IPS-15b (cell line): ENCODE measurements around the gene OLFML2B.
"Not testable (repeated sequence)": the region's sequence is repeated elsewhere in the genome, so short reads cannot be mapped to it uniquely, and the experiment has no call there.

Source experiments
- H3K27me3 ChIP-seq: one replicate; pipeline ENCODE4 v1.6.1; 2013; ENCODE audit warnings: low read length; ENCODE audit not compliant: control insufficient read depth, insufficient read depth
- H3K36me3 ChIP-seq: one replicate; pipeline ENCODE4 v1.6.1; 2013; ENCODE audit warnings: low read length; ENCODE audit not compliant: control insufficient read depth, insufficient read depth
- H3K4me1 ChIP-seq: one replicate; pipeline ENCODE4 v1.6.1; 2013; ENCODE audit warnings: mild to moderate bottlenecking, low read length; ENCODE audit not compliant: control insufficient read depth, insufficient read depth
- H3K4me3 ChIP-seq: one replicate; pipeline ENCODE4 v1.5.1; 2013; ENCODE audit warnings: low read depth, low read length
- H3K9ac ChIP-seq: one replicate; pipeline ENCODE4 v1.6.1; 2013; ENCODE audit warnings: low read depth, mild to moderate bottlenecking, low read length
- H3K9me3 ChIP-seq: one replicate; pipeline ENCODE4 v1.6.1; 2013; ENCODE audit warnings: mild to moderate bottlenecking, low read length; ENCODE audit not compliant: control insufficient read depth, insufficient read depth

OLFML2B gene

GRCh38 chr1:162059721-162060120, 36.1 kb upstream of the OLFML2B start:
- H3K36me3 ChIP-seq = no peaks in the 10 kb centered on the region
- H3K4me3 ChIP-seq = no peak overlapping the region
- H3K9ac ChIP-seq = no peak overlapping the region
- H3K9me3 ChIP-seq = no peaks in the 10 kb centered on the region
- peaks cover 2% of the 10 kb centered on the region for H3K4me1 ChIP-seq
- no peaks in the 10 kb centered on the region for H3K27me3 ChIP-seq

GRCh38 chr1:162056579-162056978, 32.9 kb upstream of the OLFML2B start:
- Histone ChIP-seq H3K36me3 (no peaks in the 10 kb centered on the region), H3K4me3 (no peak overlapping the region), H3K4me1 (no peaks in the 10 kb centered on the region), H3K27me3 (no peaks in the 10 kb centered on the region), H3K9me3 (no peaks in the 10 kb centered on the region), H3K9ac (no peak overlapping the region)

DNA sequence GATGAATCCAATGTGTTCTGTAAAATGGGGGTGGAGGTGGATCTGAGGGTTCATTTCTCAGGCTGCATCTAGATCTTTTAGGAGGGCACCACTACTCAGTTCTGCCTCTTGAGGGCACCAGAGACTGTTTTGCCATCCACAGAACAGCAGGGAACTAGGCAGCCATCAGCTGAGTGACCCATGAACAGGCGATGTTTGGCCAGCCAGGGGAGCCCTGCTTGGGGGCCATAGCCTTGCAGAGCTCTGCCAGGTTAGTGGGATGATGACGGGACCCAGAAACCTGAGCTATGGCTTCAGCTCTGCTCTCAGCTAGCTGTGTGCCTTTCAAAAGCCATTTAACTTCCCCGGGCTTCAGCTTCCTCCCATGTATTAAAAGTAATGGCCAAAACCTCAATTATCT, 32.4 kb upstream of the OLFML2B start:
- no peaks in the 10 kb centered on the region for H3K27me3 ChIP-seq
- no peaks in the 10 kb centered on the region for H3K36me3 ChIP-seq
- no peaks in the 10 kb centered on the region for H3K4me1 ChIP-seq
- H3K9ac ChIP-seq = no peak overlapping the region
- H3K9me3 ChIP-seq = no peaks in the 10 kb centered on the region
- H3K4me3 ChIP-seq = no peak overlapping the region

DNA sequence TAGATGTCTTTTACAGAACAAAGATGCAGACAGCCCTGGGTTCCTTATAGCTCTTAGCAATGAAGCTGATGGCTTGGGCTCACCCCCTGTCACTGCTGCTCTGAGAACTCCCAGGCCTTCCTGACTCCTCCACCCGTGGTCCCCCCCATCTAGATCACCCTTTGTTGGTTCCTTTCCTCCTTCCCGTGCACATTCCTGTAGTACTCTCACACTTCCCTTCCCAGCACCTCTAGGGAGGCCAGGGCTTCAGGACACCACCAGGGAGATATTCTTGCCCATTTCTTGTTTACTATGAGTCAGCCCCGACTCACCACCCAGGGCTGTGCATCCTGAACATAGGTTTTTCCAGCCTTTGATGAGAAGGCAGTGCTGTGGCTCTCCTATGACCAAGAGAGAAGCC, 31.4 kb upstream of the OLFML2B start:
- Histone ChIP-seq H3K27me3 (no peaks in the 10 kb centered on the region), H3K4me1 (no peaks in the 10 kb centered on the region), H3K9me3 (no peaks in the 10 kb centered on the region), H3K36me3 (no peaks in the 10 kb centered on the region), H3K9ac (no peak overlapping the region), H3K4me3 (no peak overlapping the region)

GRCh38 chr1:162053949-162054348, 30.3 kb upstream of the OLFML2B start:
- not testable (repeated sequence) for H3K9me3 ChIP-seq, H3K36me3 ChIP-seq, H3K27me3 ChIP-seq, H3K4me1 ChIP-seq, H3K4me3 ChIP-seq, H3K9ac ChIP-seq

- H3K9ac ChIP-seq = no peak overlapping the region
- H3K36me3 ChIP-seq = no peaks in the 10 kb centered on the region
- H3K9me3 ChIP-seq = no peaks in the 10 kb centered on the region
- no peak overlapping the region for H3K4me3 ChIP-seq
- H3K4me1 ChIP-seq = no peaks in the 10 kb centered on the region
- no peaks in the 10 kb centered on the region for H3K27me3 ChIP-seq
These were observed 23.3 kb upstream of the OLFML2B start for GRCh38 chr1:162046921-162047320.

- H3K9me3 ChIP-seq = no peaks in the 10 kb centered on the region
- H3K36me3 ChIP-seq = no peaks in the 10 kb centered on the region
- no peak overlapping the region for H3K9ac ChIP-seq
- H3K27me3 ChIP-seq = no peaks in the 10 kb centered on the region
- no peaks in the 10 kb centered on the region for H3K4me1 ChIP-seq
- no peak overlapping the region for H3K4me3 ChIP-seq
These were observed 18.7 kb upstream of the OLFML2B start for GRCh38 chr1:162042361-162042760.

GRCh38 chr1:162040657-162041056, 17.0 kb upstream of the OLFML2B start:
- Histone ChIP-seq H3K4me3 (no peak overlapping the region), H3K36me3 (no peaks in the 10 kb centered on the region), H3K9ac (no peak overlapping the region), H3K4me1 (no peaks in the 10 kb centered on the region), H3K9me3 (no peaks in the 10 kb centered on the region), H3K27me3 (no peaks in the 10 kb centered on the region)

GRCh38 chr1:162040001-162040400, 16.3 kb upstream of the OLFML2B start:
- no peaks in the 10 kb centered on the region for H3K4me1 ChIP-seq
- H3K4me3 ChIP-seq = no peak overlapping the region
- no peak overlapping the region for H3K9ac ChIP-seq
- H3K9me3 ChIP-seq = no peaks in the 10 kb centered on the region
- H3K36me3 ChIP-seq = no peaks in the 10 kb centered on the region
- H3K27me3 ChIP-seq = no peaks in the 10 kb centered on the region

GRCh38 chr1:162038624-162039023, 15.0 kb upstream of the OLFML2B start:
- Histone ChIP-seq H3K4me1 (no peaks in the 10 kb centered on the region), H3K9me3 (no peaks in the 10 kb centered on the region), H3K4me3 (no peak overlapping the region), H3K36me3 (no peaks in the 10 kb centered on the region), H3K9ac (no peak overlapping the region), H3K27me3 (peaks cover 4% of the 10 kb centered on the region)

GRCh38 chr1:162036163-162036562, 12.5 kb upstream of the OLFML2B start:
- H3K9me3 ChIP-seq = no peaks in the 10 kb centered on the region
- H3K27me3 ChIP-seq = peaks cover 9% of the 10 kb centered on the region
- H3K36me3 ChIP-seq = no peaks in the 10 kb centered on the region
- no peak overlapping the region for H3K9ac ChIP-seq
- no peak overlapping the region for H3K4me3 ChIP-seq
- H3K4me1 ChIP-seq = no peaks in the 10 kb centered on the region

GRCh38 chr1:162035241-162035640, 11.6 kb upstream of the OLFML2B start:
- Histone ChIP-seq H3K27me3 (peaks cover 9% of the 10 kb centered on the region), H3K4me1 (no peaks in the 10 kb centered on the region), H3K4me3 (no peak overlapping the region), H3K36me3 (no peaks in the 10 kb centered on the region), H3K9ac (no peak overlapping the region), H3K9me3 (no peaks in the 10 kb centered on the region)

DNA sequence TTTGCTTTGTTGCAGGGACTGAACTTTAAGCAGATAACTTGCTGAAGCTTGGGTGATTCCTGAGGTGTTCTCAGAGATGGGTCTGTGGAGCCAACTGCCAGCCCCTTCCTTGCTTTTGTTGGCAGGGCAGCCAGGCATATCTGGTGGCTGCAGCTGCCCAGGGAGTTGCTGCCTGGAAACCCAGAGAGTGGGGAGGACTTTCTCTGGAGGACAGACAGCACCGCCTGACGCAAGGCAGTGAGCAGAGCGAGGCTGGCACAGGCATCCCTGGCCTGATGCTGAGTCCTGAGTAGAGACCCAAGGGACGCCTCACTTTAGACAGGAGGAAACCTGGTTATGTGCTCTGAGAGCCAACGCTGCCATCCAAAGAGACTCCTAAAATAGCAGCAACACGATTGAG, 9.8 kb upstream of the OLFML2B start:
- no peak overlapping the region for H3K9ac ChIP-seq
- H3K9me3 ChIP-seq = no peaks in the 10 kb centered on the region
- H3K4me3 ChIP-seq = no peak overlapping the region
- H3K36me3 ChIP-seq = no peaks in the 10 kb centered on the region
- H3K4me1 ChIP-seq = no peaks in the 10 kb centered on the region
- peaks cover 9% of the 10 kb centered on the region for H3K27me3 ChIP-seq
